GM13977 (cell line): Measurements from ENCODE around the gene FMC1.
A peak's percentile ranks its signal among the peaks of the same experiment; 100 is the strongest.
"Not testable (repeated sequence)": the region's sequence is repeated elsewhere in the genome, so short reads cannot be mapped to it uniquely, and the experiment has no call there.

Experiments
- DNase-seq: peaks from one replicate; pipeline ENCODE4 v3.0.0; 2012; ENCODE audit warnings: low spot score
- CTCF ChIP-seq: IDR thresholded peaks from 2 replicates; pipeline ENCODE4 v1.5.1; 2012; ENCODE audit warnings: mild to moderate bottlenecking, control low read depth; ENCODE audit not compliant: insufficient read depth; ENCODE audit errors: extremely low read depth, missing control alignments
- in situ Hi-C: fragments of 300-500 bp; cut with MboI; formaldehyde crosslinking; loops from one replicate; pipeline ENCODE4 v1.12.0; 2022; ENCODE audit warnings: low sequenced_read_pairs, low pct_unique_long_range_greater_than_20kb, mixed read lengths, inconsistent platforms; ENCODE audit not compliant: unreplicated experiment

The FMC1 gene

GRCh38 chr7:139299296-139299695, 41.8 kb upstream of the FMC1 start:
- DNase-seq = no peak
- in situ Hi-C loops = no loop called here
- TF ChIP-seq CTCF = no peak

GRCh38 chr7:139300390-139300789, 40.7 kb upstream of the FMC1 start:
- in situ Hi-C loops = no loop called here
- no peak for DNase-seq
- no peak for TF ChIP-seq CTCF

- no peak for DNase-seq
- TF ChIP-seq CTCF = no peak
- in situ Hi-C loops = no loop called here
Measured at GRCh38 chr7:139304517-139304916, 36.6 kb upstream of the FMC1 start.

GRCh38 chr7:139317939-139318505, 23.1 kb upstream of the FMC1 start:
- no peak for DNase-seq
- no peak for TF ChIP-seq CTCF
- in situ Hi-C loops = no loop called here

- in situ Hi-C loops = no loop called here
- TF ChIP-seq CTCF = peak; percentile 48
- no peak for DNase-seq
Measured at GRCh38 chr7:139321071-139321745, 19.9 kb upstream of the FMC1 start.

GRCh38 chr7:139324709-139325108, 16.4 kb upstream of the FMC1 start:
- in situ Hi-C loops, DNase-seq: not testable (repeated sequence)

- TF ChIP-seq CTCF = no peak
- in situ Hi-C loops = no loop called here
- no peak for DNase-seq
Measured at GRCh38 chr7:139328375-139328774, 12.8 kb upstream of the FMC1 start.
